ENCODE data around the gene SCAPER. TPM values are rescaled to one million over a fixed set of nuclear protein-coding genes. Genes with fewer than 3 reads are reported as not detected.
A peak's percentile ranks its signal among the peaks of the same experiment; 100 is the strongest.

The SCAPER gene
- total and polyA plus RNA-seq, 10 of the 15 experiments (the other 5 are each of a cell fraction or from before 2014, with no cell fraction given): 1.0 to 7.7 (median 3.9) TPM

DNA sequence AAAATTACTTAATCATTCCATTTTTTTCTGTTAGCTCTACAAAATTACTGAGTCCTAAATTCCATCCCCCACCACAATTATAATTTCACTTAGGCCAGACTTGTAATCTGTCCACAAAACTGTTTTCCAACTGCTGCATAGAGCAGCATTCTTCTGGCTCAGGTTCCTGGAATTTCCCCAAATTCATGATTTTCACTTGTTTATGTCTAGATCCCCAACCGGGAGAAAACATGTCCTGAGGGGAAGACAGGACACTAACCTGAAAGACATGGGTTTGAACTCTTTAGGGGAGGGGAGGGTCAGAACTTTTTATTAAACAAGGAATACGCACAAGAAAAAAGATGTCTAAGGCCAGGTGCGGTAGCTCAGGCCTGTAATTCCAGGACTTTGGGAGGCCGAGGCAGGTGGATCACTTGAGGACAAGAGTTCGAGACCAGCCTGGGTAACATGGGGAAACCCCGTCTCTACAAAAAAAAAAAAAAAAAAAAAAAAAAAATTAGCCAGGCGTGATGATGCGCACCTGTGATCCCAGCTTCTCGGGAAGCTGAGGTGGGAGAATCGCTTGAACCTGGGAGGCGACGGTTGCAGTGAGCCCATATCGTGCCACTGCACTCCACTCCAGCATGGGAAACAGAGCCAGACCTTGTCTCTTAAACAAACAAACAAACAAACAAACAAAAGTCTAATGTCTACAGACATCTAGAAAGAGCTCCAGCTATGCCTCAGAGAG lies 595.4 kb downstream of the SCAPER start:
- peaks cover 3% of the 10 kb centered on the region; the same call in 1 of the 2 replicates for H3K4me1 ChIP-seq (ENCODE audit: control insufficient read depth, insufficient read depth, low read length)
- FAIRE-seq (no peak), ATAC-seq (no peak), DNase-seq (ENCODE audit: low read depth, low spot score) (no peak)
- peak overlapping the region; percentile 99 for H3K4me3 ChIP-seq
- RAD21 ChIA-PET (ENCODE audit: unreplicated experiment): interaction anchor here (1.1 kb wide), 1 partner anchor 23 kb away, joined by 3 read pairs; no protein-coding TSS in a partner anchor
- in situ Hi-C loops (cut with MboI): no loop called here
- CTCF ChIA-PET: interaction anchor here (1.1 kb wide), 1 partner anchor 1233 kb away, joined by 3 read pairs; no protein-coding TSS in a partner anchor
- H3K36me3 ChIP-seq (ENCODE audit: control insufficient read depth in 2 of 2, insufficient read depth in 2 of 2, low read length in 1 of 2): no peaks in the 10 kb centered on the region
- no peaks in the 10 kb centered on the region for H4K20me1 ChIP-seq (ENCODE audit: control insufficient read depth, insufficient read depth)
- H3K27me3 ChIP-seq (replicated peaks in 1 of 2; ENCODE audit: control insufficient read depth in 2 of 2, insufficient read depth in 2 of 2, low read length in 1 of 2): no peaks in the 10 kb centered on the region
- WGBS (ENCODE audit: insufficient coverage, insufficient replicate concordance, low lambda C conversion rate, missing lambda C conversion rate): 72% methylated on average over 9 of the region's 13 CpGs
- no peaks in the 10 kb centered on the region; the same call in 1 of the 3 replicates for H3K9me3 ChIP-seq (replicated peaks; ENCODE audit: control insufficient read depth, insufficient read depth, low read length)
- H3K4me2 ChIP-seq (ENCODE audit: control insufficient read depth, insufficient read depth): peak overlapping the region; percentile 91
- no TSS peak for BruUV-seq (replicated peaks)
- intact Hi-C loops (cut with micrococcal nuclease; ENCODE audit: unreplicated experiment): no loop called here
- H2AFZ ChIP-seq (ENCODE audit: control insufficient read depth, low read depth, low read length): no peak overlapping the region
- no peak for TF ChIP-seq MEF2B (IDR thresholded peaks at IDR 0.05; ENCODE audit: partially characterized antibody, poor library complexity, severe bottlenecking)
- TF ChIP-seq CBX3 (IDR thresholded peaks at IDR 0.05; ENCODE audit: borderline replicate concordance, low read depth): no peak
- TF ChIP-seq, protein P1, sequence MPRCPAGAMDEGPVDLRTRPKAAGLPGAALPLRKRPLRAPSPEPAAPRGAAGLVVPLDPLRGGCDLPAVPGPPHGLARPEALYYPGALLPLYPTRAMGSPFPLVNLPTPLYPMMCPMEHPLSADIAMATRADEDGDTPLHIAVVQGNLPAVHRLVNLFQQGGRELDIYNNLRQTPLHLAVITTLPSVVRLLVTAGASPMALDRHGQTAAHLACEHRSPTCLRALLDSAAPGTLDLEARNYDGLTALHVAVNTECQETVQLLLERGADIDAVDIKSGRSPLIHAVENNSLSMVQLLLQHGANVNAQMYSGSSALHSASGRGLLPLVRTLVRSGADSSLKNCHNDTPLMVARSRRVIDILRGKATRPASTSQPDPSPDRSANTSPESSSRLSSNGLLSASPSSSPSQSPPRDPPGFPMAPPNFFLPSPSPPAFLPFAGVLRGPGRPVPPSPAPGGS (IDR thresholded peaks at IDR 0.05; ENCODE audit: borderline replicate concordance, insufficient read depth, low read depth, low read length, poor library complexity, severe bottlenecking): no peak
- TF ChIP-seq, protein P2, sequence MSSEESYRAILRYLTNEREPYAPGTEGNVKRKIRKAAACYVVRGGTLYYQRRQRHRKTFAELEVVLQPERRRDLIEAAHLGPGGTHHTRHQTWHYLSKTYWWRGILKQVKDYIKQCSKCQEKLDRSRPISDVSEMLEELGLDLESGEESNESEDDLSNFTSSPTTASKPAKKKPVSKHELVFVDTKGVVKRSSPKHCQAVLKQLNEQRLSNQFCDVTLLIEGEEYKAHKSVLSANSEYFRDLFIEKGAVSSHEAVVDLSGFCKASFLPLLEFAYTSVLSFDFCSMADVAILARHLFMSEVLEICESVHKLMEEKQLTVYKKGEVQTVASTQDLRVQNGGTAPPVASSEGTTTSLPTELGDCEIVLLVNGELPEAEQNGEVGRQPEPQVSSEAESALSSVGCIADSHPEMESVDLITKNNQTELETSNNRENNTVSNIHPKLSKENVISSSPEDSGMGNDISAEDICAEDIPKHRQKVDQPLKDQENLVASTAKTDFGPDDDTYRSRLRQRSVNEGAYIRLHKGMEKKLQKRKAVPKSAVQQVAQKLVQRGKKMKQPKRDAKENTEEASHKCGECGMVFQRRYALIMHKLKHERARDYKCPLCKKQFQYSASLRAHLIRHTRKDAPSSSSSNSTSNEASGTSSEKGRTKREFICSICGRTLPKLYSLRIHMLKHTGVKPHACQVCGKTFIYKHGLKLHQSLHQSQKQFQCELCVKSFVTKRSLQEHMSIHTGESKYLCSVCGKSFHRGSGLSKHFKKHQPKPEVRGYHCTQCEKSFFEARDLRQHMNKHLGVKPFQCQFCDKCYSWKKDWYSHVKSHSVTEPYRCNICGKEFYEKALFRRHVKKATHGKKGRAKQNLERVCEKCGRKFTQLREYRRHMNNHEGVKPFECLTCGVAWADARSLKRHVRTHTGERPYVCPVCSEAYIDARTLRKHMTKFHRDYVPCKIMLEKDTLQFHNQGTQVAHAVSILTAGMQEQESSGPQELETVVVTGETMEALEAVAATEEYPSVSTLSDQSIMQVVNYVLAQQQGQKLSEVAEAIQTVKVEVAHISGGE (CRISPR knock-in tag; IDR thresholded peaks at IDR 0.05): no peak
- TF ChIP-seq SREBF1 (IDR thresholded peaks at IDR 0.05; ENCODE audit: low read length): no peak
- no peak for TF ChIP-seq HDAC6 (IDR thresholded peaks at IDR 0.05; ENCODE audit: unreplicated experiment)
- TF ChIP-seq YBX1 (IDR thresholded peaks at IDR 0.05): no peak
- TF ChIP-seq KAT2A (conservative IDR thresholded peaks at IDR 0.05; ENCODE audit: control insufficient read depth, low read depth, low read length): no peak
- H3K9ac ChIP-seq (ENCODE audit: control insufficient read depth, insufficient read depth, low read length): peak overlapping the region; percentile 94
- peak overlapping the region; percentile 75; the same call in 1 of the 2 replicates for H3K27ac ChIP-seq (ENCODE audit: control insufficient read depth, insufficient read depth)
- peaks cover 60% of the 10 kb centered on the region for H3K79me2 ChIP-seq (ENCODE audit: control insufficient read depth, insufficient read depth, low read length)
- SMC1A ChIA-PET (ENCODE audit: uncharacterized antibody, unreplicated experiment): interaction anchor here (0.7 to 2.5 kb wide), 7 partner anchors 10 to 23 kb away, joined by 3 to 8 read pairs (median 4); no protein-coding TSS in a partner anchor
- POLR2A ChIA-PET: interaction anchor here (0.7 to 1.2 kb wide), 6 partner anchors 9 to 982 kb away, joined by 3 to 7 read pairs (median 3); no protein-coding TSS in a partner anchor

Measured in GM12878 (cell line).